Spleen (tissue), 11 donors: Measurements from ENCODE around the gene RUSC1. TPM values are rescaled to one million over a fixed set of nuclear protein-coding genes. Genes with fewer than 3 reads are reported as not detected.

Experiments
- DNase-seq: peaks from one replicate; pipeline ENCODE4 v3.0.0-alpha.2; 2020
- H3K27ac ChIP-seq, 8 donors: fragments of 200-600 bp; sonication (generic) in 7 of 8; 1 replicate in 4 of 8; 2 replicates in 4 of 8; pipeline versions ENCODE4 v1.5.0 to v1.8.0; 2016 to 2021; ENCODE audit warnings: inconsistent platforms in 4 of 8, mild to moderate bottlenecking in 4 of 8, moderate library complexity in 1 of 8
- H3K27me3 ChIP-seq, 7 donors: fragments of 200-600 bp; sonication (generic) in 6 of 7; replicated peaks in 1 of 7; 1 replicate in 4 of 7; 2 replicates in 3 of 7; pipeline versions ENCODE4 v1.5.0 to v1.8.0; 2016 to 2021; ENCODE audit warnings: inconsistent platforms in 3 of 7, mild to moderate bottlenecking in 1 of 7
- H3K36me3 ChIP-seq, 6 donors: fragments of 200-600 bp; sonication (generic) in 5 of 6; 1 replicate in 4 of 6; 2 replicates in 2 of 6; pipeline versions ENCODE4 v1.5.0 to v1.8.0; 2016 to 2021; ENCODE audit warnings: inconsistent platforms in 2 of 6
- H3K4me1 ChIP-seq, 6 donors: fragments of 200-600 bp; sonication (generic) in 5 of 6; 1 replicate in 3 of 6; 2 replicates in 3 of 6; pipeline versions ENCODE4 v1.5.0 to v1.8.0; 2016 to 2021; ENCODE audit warnings: inconsistent platforms in 3 of 6
- H3K4me3 ChIP-seq, 8 donors: fragments of 200-600 bp; sonication (generic) in 7 of 8; 1 replicate in 4 of 8; 2 replicates in 4 of 8; pipeline versions ENCODE4 v1.5.0 to v1.8.0; 2016 to 2021; ENCODE audit warnings: inconsistent platforms in 4 of 8, mild to moderate bottlenecking in 4 of 8, moderate library complexity in 2 of 8
- H3K9me3 ChIP-seq, 8 donors: fragments of 200-600 bp; sonication (generic) in 7 of 8; 1 replicate in 4 of 8; 2 replicates in 4 of 8; pipeline versions ENCODE4 v1.5.0 to v1.8.0; 2016 to 2021; ENCODE audit warnings: inconsistent platforms in 4 of 8
- POLR2A ChIP-seq, 3 donors: fragments of 450-650 bp; IDR thresholded peaks; one replicate each; pipeline ENCODE4 v1.5.1; 2017; ENCODE audit warnings: antibody characterized with exemption in 3 of 3, mild to moderate bottlenecking in 1 of 3
- POLR2AphosphoS5 ChIP-seq, 3 donors: sonication (generic); formaldehyde crosslinking; IDR thresholded peaks; one replicate each; pipeline ENCODE4 v1.5.1; 2017; ENCODE audit warnings: antibody characterized with exemption in 3 of 3
- WGBS, 5 donors: extraction: QIAGEN DNeasy Blood & Tissue Kit in 3 of 5; methylation state at CpG; one replicate each; pipeline versions ENCODE4 v1.1.5 to v1.1.7; 2013 to 2018; 5-methylcytosine and 5-hydroxymethylcytosine counted together
- intact Hi-C: fragments of 100-400 bp; cut with DNase I; formaldehyde crosslinking; loops from one replicate; pipeline ENCODE4 v1.15.0; 2023; ENCODE audit warnings: low total_unique reads
- polyA plus RNA-seq, 3 donors: library from polyadenylated mRNA; stranded (reverse); fragments of 200-250 nt; gene quantifications; one replicate each; pipeline ENCODE4 v1.2.1, GENCODE V29; 2013
- total RNA-seq, 7 donors: library from RNA; depleted of rRNA in 3 of 7; stranded (reverse); fragments of >200 nt in 3 of 7; fragmentation: NEBNext Ultra II Directional in 4 of 7; extraction: Animal tissue kit (Norgen Biotek cat#: 25700) in 4 of 7; gene quantifications; one replicate each; pipeline versions ENCODE4 v1.1.0 to v1.2.1, GENCODE V29; 2016 to 2021
- TF ChIP-seq, protein P1 (sequence below), 11 experiments: fragments of 200-600 bp in 7 of 11; fragments of 450-650 bp in 4 of 11; sonication (generic) in 4 of 11; IDR thresholded peaks in 8 of 11; conservative IDR thresholded peaks in 3 of 11; 1 replicate in 7 of 11; 2 replicates in 4 of 11; pipeline versions ENCODE4 v1.4.0 to v1.8.0; 2016 to 2021; ENCODE audit warnings: antibody characterized with exemption in 11 of 11, inconsistent platforms in 4 of 11, mild to moderate bottlenecking in 1 of 11
- donor health status: healthy with polysubstance abuse.
- donor health status: DM: no; HTN: no; CAD: no; lungs with moderate emphysema.
- donor health status: DM: no; HTN: no; CAD: no.
- donor health status: Bipolar disorder and iron deficiency.
- donor health status: healthy.
- donor health status: DM: no; HTN: no; CAD: no.
- donor health status: DM: yes; HTN: yes; CAD: no.

The RUSC1 gene
- total and polyA plus RNA-seq, 10 donors, result 8.5 to 21.1 (median 17.5) TPM

DNA sequence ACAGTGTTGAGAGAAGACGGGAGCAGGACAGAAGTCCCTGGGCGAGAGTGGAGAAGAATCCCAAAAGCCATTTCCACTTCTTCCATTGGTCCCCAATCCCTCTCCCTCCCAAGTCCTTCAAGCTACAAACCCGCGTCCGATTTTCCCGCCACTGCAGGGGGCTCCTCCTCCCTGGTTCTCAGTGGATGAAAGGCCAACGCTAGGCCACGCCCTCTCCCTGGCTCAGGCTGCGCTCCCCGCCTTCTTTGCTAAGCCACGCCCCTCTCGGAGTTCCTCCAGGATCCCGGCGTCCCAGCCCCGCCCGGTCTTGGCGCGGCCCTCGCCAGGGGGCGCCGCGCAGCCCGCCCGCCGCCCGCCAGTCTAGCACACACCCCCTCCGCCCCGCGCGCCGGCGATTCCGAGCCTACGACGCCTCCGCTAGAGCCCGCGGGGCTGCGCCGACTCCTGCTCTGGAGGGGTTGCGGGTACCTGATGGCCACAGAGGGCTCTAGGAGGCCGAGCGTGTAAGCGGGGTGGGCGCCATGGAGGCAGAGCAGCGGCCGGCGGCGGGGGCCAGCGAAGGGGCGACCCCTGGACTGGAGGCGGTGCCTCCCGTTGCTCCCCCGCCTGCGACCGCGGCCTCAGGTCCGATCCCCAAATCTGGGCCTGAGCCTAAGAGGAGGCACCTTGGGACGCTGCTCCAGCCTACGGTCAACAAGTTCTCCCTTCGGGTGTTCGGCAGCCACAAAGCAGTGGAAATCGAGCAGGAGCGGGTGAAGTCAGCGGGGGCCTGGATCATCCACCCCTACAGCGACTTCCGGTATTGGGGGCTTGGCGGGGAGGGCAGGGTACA is 43.4 kb upstream of the RUSC1 start, which contains the start of gene HCN3:
Gene HCN3, plus strand, starts transcription at position 394 of the 832 bp plus-strand sequence. Its CDS starts 128 bp downstream, at position 522.
- TF ChIP-seq, protein P1, sequence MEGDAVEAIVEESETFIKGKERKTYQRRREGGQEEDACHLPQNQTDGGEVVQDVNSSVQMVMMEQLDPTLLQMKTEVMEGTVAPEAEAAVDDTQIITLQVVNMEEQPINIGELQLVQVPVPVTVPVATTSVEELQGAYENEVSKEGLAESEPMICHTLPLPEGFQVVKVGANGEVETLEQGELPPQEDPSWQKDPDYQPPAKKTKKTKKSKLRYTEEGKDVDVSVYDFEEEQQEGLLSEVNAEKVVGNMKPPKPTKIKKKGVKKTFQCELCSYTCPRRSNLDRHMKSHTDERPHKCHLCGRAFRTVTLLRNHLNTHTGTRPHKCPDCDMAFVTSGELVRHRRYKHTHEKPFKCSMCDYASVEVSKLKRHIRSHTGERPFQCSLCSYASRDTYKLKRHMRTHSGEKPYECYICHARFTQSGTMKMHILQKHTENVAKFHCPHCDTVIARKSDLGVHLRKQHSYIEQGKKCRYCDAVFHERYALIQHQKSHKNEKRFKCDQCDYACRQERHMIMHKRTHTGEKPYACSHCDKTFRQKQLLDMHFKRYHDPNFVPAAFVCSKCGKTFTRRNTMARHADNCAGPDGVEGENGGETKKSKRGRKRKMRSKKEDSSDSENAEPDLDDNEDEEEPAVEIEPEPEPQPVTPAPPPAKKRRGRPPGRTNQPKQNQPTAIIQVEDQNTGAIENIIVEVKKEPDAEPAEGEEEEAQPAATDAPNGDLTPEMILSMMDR (IDR thresholded peaks at IDR 0.05 in 8 of 11, conservative IDR thresholded peaks at IDR 0.05 in 3 of 11), result peak in 10 of 11 experiments; percentile 7 to 95 (median 86)
- no peak for TF ChIP-seq POLR2A (IDR thresholded peaks at IDR 0.05)
- TF ChIP-seq POLR2AphosphoS5 (IDR thresholded peaks at IDR 0.05), result peak; percentile 53 to 74 (median 73)
- DNase-seq, result peak; percentile 97
- H3K4me1 ChIP-seq, result peaks cover 14 to 44% (median 37%) of the 10 kb centered on the region in 6 donors
- peak within 1 kb of the TSS; percentile 49 to 86 (median 70) for H3K4me3 ChIP-seq
- WGBS, 5 donors, result 1 to 2% (median 2%) methylated on average over 31 to 68 of the region's 68 CpGs
- H3K36me3 ChIP-seq, result no peaks in the 10 kb centered on the region
- peaks cover 0 to 8% (median 0%) of the 10 kb centered on the region in 7 donors for H3K27me3 ChIP-seq
- intact Hi-C loops, result loop anchor here (10.0 kb wide), 1 partner anchor 48 kb away; the partner anchor contains the start of gene RUSC1
- no peaks in the 10 kb centered on the region for H3K9me3 ChIP-seq
- H3K27ac ChIP-seq, result peak within 1 kb of the TSS in 6 of 8 donors; percentile 1 to 73 (median 53)

DNA sequence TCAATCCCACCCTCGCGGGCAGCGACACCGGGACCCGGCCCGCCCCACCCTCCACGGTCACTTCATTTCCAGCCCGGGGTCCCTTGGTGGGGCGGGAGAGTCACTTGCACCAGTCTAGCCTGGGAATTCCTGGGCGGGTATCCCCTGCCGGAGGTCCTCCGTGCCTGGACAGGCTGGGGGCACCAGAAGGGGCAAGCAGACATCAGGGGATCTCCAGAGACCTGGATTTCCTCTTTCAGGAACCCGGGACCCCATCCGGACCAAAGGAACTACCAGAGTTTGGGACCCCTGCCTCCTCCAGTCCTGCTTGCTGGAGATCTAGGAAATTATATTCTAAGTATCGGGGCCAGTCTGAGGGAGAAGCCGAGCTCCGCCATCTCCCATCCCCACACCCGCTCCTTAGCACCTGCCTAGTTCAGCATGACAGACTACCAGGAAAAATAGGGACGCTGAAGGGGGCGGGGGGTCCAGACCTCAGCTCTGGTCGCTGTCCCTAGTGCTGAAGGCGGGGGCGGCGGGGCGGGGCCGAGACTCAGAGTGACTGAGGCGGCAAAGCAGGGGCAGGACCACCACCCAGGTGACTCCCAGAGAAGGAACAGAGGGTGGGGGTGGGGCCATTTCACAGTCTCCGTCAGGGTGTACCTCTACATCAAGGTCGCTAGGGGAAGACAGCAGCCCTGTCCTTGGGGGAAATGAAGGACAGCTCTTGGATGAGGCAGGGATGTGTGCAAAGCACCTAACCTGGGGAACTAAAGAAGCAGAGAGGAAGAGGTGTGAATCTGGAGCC is 42.6 kb upstream of the RUSC1 start:
- no peaks in the 10 kb centered on the region for H3K9me3 ChIP-seq
- H3K36me3 ChIP-seq, result peaks cover 0 to 4% (median 0%) of the 10 kb centered on the region in 6 donors
- intact Hi-C loops, result loop anchor here (10.0 kb wide), 1 partner anchor 47 kb away; the partner anchor contains the start of gene RUSC1
- H3K4me3 ChIP-seq, result peak overlapping the region; percentile 49 to 86 (median 70)
- WGBS, 5 donors, result 1 to 3% (median 1%) methylated on average over 15 to 29 of the region's 29 CpGs
- peak; percentile 87 for DNase-seq
- TF ChIP-seq POLR2AphosphoS5 (IDR thresholded peaks at IDR 0.05) (no peak), POLR2A (IDR thresholded peaks at IDR 0.05) (no peak)
- TF ChIP-seq, protein P1 (IDR thresholded peaks at IDR 0.05 in 8 of 11, conservative IDR thresholded peaks at IDR 0.05 in 3 of 11), result peak in 5 of 11 experiments; percentile 18 to 32 (median 24)
- peaks cover 14 to 38% (median 32%) of the 10 kb centered on the region in 6 donors for H3K4me1 ChIP-seq
- peaks cover 0 to 8% (median 0%) of the 10 kb centered on the region in 7 donors for H3K27me3 ChIP-seq
- peak overlapping the region in 4 of 8 donors; percentile 1 to 73 (median 68) for H3K27ac ChIP-seq

- Histone ChIP-seq H3K9me3 (no peaks in the 10 kb centered on the region), H3K4me3 (peak overlapping the region in 1 of 8 donors; percentile 85), H3K36me3 (peaks cover 0 to 4% (median 0%) of the 10 kb centered on the region in 6 donors), H3K27ac (peak overlapping the region in 1 of 8 donors; percentile 0), H3K4me1 (peaks cover 12 to 34% (median 28%) of the 10 kb centered on the region in 6 donors), H3K27me3 (peaks cover 0 to 8% (median 0%) of the 10 kb centered on the region in 7 donors)
- no peak for DNase-seq
- intact Hi-C loops, result loop anchor here (10.0 kb wide), 1 partner anchor 46 kb away; the partner anchor contains the start of gene RUSC1
- TF ChIP-seq POLR2AphosphoS5 (IDR thresholded peaks at IDR 0.05) (no peak), POLR2A (IDR thresholded peaks at IDR 0.05) (no peak)
- TF ChIP-seq, protein P1 (IDR thresholded peaks at IDR 0.05 in 8 of 11, conservative IDR thresholded peaks at IDR 0.05 in 3 of 11), result no peak
- WGBS, 5 donors, result 56 to 72% (median 65%) methylated on average over 10 of the region's 10 CpGs
Measured at GRCh38 chr1:155278689-155279160, 42.0 kb upstream of the RUSC1 start.
